GM19455 (cell line): Measurements from ENCODE around the gene SNRPB2.

Source experiments
- ATAC-seq: cut with Tn5 transposase; IDR thresholded peaks from one replicate; pipeline ENCODE4 v1.9.1; 2021; ENCODE audit not compliant: unreplicated experiment

The SNRPB2 gene

DNA sequence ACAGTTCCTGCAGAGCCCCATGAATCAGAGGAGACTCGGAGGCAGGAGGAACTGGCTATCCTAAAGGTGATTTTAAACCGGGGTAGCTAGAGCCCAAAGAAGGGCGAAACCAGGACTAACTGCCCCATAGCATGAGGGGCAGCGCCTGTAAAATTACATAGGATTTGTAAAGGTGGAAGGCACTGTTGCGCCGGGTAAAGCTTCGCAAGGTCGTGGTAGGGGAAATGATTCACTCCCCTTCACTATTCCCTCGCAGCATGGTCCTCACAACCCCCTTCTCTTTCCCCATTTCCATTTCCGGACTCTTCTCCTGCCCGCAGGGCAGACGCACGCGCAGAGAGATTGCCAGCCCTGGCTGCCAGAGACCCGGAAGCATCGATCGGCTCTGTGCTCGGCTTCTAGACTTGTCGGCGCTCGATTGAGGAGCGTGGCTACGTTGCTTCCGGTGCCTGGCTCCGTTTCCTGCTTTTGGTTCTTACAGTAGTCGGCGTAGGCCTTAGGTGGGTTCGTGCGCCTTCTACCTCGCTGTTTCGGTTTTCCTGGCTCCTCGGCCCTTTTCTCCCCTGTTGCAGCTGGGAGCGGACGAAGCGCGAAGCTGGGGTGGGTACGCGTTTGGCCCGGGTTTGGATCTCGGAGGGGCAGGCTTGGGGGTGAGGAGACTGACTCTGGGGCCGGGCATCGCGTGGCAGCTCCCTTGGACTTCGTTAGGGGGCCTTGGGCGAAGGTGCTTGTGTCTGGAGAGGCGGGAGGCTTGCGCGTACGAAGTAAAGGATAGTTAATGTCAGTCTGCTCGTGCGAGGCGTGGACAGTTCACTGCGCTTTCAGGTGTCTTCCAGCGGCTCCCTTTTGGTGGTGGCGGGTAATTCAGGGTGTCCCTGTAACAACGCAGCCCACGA is at the start of gene SNRPB2:
Gene SNRPB2 (plus strand): TSS at position 462 of the 896 bp plus-strand sequence. CDS start 1,677 bp downstream, outside the sequence.
- peak; percentile 99 for ATAC-seq

DNA sequence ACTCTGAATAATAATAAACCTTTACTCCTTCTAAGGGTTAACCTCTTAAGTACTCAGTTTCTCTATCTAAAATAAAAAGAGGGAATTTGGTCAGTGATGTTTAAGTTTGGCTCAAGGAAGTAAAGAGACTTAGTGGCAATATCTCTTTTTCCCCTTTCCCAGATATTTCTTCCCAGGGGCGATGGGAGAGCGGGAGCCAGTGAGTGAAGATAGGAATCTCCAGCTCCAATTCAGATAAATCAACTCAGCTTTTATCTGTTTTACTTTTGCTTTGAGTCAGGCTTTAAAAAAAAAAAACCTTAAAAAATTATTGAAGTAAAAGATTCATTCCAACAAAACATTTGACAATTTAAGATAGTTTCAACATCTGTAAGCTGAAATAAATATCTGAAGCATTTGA is 45.4 kb upstream of the SNRPB2 start:
- ATAC-seq = no peak

DNA sequence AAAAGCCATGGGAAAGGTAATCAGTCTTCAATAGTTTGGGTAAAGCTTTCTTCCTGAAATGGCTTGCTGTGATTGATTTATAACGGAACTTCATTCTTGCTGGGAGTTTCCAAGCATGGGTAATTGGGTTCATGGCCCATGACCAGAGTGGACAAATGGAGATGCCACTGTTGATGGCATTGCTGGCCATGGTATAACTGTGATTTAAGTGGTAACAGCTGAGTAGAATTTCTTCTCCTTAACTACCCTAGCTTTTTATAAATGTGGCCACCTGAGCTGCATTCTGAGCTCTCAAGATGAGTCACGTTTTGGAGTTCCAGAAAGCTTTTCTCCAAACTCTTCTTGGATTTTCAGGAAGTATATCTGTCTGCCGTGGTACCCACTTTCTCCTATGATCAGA is 39.9 kb upstream of the SNRPB2 start:
- no peak for ATAC-seq

DNA sequence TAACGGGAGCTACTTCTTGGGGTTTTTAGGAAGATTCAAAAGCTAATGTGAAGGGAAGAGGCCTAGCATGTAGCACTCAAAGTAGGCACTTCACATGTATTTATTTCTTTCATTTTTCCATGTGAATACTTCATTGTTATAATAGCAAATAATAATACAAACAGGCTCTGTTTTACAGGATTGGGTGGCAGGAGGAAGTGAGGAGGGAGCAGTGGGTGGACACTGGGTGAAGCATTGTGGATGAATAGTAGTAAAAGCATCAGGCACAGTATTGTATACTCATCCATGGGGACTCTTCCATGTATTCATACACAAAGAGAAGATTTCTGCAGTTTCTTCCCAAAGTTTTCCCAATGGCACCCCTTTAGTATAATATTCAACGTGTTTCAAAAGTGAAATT is 38.4 kb upstream of the SNRPB2 start:
- ATAC-seq = no peak

DNA sequence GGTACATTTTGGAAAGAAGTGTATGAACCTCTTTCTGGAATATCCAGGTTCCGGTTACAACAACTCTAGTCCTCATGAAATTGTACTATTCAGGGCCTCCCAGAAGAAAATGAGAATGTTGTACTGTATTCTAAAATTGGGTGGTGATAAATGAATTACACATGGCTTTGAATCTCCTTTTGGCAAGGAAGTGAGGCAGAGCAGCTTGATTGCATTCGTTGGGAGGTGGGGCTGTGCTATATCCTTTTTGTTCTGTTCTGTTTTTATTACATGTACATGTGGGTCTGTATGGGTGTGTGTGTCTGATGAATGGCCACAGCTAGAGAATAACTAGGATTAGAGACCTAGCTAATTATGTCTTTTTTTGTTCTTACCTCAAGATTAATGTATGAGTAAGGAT is 37.8 kb upstream of the SNRPB2 start:
- ATAC-seq = no peak

DNA sequence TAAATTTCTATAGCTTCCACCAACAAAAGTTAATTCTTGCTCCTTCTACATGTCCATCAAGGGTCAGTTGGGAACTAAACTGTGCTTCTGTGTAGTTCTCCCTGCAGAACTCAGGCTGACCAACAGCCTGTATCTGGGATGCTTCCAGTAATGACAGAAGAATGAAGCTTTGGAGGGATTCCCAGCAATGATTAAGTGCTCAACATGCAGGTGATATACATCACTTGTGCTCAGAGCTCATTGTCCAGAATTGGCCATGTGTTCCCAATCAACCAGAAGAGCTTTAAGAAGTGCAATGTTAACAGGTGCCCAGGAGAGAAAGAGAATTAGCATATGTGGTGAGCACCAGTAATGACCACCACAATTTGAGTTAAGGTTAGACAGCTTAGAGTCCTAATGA is 37.4 kb upstream of the SNRPB2 start:
- ATAC-seq = no peak

DNA sequence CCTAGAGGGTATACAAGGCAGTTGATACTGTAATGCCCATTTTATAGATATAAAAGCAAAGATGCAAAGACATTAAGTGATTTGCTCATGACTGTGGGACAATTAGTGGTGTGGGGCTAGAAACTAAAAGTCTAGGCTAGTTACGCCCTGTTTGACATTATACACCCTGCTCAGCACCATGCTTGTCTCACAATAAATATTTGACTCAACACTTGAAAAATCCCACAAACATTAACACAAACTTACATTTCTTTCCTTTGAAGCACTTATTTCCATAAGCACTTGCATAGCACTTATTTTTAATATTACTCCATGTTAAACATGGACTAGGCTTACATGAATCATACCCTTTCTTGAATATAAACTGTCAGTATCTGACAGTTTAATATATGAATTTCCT is 36.5 kb upstream of the SNRPB2 start:
- ATAC-seq = no peak

DNA sequence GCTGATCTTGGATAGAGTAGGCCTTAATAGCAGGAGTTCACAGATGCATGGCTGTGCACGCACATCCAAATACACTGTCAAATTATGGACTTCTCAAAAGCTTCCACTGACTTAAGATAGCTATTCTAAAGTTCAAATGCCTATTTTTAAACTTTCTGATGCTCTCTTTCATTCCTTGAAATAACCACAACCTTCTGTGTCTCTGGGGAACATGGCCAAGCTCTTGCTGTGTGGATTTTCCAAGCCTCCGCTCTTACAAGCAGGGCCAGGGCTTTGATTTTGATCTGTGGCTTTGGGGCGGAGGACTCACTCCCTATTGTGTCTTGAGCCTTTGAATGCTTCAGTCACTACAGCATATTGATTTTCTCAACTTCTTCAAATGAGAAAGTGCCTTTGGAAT is 35.7 kb upstream of the SNRPB2 start:
- no peak for ATAC-seq

DNA sequence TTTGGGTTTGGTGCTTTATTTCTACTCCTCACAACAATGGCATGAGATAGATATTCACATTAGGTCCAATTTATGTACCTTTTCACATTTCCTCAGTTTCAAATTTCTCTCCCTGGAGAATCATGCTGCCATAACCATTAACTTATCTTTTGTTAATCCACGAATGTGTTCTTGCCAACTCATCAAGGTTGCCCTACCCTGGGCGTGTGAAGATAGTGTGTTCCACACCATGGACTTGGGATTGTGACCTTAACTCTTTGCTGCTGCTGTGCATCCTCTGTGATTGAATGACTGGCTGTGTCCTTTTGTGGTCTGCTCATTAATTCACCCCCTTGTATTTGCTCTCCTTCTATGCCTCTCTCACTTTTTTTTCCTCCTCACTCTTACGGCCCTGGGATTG is 34.2 kb upstream of the SNRPB2 start:
- ATAC-seq = no peak

DNA sequence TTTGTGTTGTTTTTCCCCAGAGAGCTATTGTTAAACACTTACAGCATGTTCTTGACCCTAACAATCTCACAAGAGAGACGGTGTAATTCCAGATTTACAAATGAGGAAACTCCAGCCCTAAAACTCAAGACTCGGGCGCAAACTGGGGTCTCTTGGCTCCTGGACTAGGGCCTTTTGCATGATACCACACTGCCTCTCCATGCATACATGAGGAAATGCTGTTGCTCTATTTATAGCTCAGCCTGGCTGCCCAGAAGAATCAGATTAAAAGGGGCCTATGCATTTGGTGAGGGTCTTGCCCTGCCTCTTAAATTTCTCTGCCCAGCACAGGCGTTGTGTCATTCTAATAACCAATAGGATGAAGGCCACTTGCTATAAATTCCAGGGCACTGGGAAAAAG is 30.5 kb upstream of the SNRPB2 start:
- ATAC-seq = no peak

DNA sequence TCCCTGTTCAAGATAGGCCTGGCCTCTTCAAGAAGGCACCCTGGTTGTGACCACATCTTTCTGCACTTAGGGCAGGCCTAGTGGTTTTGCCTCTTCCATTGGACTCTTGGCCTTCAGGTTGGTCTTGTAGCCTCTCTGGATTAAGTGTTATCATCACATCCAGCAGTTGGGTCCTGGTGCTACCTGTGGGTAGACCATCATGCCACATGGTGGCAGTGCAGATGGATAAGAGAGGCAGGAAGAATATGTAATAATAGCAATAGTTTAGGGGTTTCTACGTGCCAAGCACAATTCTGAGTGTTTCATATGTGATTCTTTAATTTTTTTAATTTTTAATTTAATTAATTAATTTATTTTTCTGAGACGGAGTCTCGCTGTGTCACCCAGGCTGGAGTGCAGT is 28.5 kb upstream of the SNRPB2 start:
- ATAC-seq = no peak

DNA sequence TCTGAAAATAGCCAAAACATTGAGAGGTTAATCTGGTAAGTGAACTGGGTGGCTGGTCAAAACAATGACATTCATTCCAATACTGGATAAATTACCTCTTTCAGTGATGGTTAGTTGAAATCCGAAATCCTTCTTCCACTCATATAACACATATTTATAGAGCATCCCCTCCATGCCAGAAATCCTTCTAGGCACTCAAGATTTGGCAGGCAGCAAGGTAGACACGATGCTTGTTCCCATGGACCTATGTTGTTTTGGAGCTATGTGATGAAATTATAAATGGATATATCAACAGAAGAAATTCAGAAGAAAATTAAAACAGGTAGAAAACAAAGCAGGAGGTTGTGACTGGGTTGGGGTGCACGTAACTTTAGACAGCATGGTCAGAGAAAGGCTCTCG is 26.3 kb upstream of the SNRPB2 start:
- no peak for ATAC-seq

DNA sequence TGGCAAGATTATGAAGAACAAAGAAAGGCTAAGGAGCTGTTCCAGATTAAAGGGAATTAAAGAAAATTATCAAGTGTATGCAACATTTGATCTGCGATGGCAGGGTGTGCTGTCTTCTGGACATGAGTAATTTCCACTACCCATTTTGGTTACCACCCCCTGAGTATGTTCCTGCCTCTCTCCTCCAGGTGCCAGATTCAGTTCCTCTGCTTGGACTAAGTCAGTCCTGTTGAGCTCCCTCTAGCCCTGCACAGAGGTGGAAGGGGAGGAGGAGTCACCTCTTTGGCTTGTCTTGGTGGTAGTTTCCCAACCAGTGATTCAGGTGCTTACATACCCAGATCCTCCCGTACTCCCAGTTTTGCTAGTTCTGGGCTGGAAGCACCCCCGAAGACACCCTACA is 22.2 kb upstream of the SNRPB2 start:
- ATAC-seq = no peak

DNA sequence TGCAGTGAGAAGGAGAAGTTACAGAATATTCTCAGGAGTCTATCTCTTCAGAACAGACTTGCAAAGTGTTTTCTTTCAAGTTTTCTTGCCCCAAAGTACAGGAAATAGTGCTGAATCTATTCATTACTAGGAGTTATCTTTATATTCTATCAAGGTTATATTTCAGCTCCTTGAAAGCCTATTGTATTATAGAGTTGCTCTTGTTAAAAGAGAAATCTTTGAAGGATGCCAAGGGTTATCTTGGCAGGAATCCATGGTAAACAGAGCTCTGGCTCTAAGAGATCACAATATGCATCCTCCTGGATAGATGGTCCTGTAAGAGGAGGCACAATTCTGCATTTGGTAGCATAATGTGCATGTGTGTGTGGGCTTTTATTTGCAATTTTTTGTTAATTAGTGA is 21.2 kb upstream of the SNRPB2 start:
- no peak for ATAC-seq

DNA sequence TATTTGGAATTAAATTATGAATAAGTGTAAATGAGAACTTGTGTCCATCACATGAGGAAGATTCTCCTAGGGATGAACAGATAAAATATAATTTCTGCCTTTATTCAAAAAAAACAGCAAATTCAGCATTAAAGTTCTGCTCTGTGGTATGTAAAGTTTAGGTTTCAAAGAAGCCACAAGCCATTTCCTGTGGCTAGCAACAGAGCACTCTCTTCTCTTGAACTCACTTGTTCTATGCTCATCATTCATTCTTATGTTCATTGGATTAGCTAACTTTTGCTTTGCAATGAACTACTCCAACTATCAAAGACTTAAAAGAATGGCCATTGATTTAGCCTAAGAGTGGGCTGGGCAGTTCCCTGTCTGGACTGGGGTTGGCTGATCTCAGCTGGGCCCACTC is 20.8 kb upstream of the SNRPB2 start:
- peak; percentile 81 for ATAC-seq

DNA sequence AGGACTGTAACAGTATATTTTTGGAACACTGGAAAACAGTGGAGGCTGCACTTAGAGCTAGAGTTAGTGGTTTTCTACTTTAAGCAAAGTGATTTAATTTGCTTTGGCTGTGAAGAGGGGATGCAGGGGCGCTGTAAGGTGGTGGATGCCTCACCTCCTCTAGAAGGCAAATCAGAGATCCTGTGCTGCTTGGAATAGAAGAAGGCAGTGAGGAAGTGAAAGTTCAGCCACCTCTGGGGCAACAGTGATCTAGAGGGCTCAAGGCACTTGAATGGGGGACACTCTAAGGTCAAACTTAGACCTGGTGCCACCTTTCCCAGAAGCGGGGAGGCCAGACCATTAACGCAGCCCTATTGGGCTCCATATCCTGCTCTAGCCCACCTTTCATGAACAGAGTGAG is 19.0 kb upstream of the SNRPB2 start:
- ATAC-seq = no peak

DNA sequence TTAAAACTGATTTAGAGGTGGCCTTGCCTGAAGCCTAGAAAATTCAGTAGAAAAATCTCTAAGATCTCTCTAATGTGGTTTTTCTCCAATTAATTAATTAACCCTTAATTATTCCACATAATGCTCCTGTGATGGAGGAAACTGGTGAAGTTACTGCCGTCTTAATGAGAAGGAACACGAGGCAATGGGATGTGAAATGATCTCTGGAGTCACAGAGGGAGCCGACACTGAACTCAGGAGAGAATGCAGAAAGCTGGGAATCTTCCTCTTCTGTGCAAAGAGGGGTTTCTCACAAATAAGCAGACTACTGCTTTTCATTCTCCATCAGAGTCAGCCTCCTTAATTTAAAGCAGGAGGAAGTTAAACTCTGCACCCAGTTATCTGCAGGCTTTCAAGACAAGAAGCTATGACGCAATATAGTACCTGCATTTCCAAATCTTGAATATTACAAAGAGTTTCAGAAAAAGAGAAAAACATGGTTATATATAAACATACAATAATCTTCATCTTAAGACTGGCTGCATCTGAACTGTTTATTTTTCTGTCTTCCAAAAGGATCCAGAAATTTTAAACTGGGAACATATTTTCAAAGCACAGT is 18.1 kb upstream of the SNRPB2 start:
- ATAC-seq = no peak

DNA sequence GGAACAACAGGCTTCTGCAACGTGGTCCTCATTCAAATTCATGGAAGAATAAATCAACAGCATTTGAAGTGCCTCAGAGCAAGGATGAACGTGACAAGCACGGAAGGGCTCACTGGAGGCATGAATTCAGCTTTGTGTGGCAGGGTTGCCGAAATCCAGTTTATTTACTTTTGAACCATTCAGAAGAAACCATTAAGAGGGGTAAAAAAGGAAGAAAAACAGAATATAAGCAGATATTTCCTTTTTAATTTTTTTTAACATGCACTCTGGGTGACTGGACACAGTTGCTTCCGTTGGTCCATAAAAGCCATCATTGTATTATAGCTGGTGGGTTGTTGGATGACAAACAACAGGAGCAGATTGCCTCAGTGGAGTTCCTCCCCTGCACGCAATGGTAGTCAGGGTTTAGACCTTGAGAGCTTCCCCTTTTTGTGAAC is 17.3 kb upstream of the SNRPB2 start:
- ATAC-seq = no peak

DNA sequence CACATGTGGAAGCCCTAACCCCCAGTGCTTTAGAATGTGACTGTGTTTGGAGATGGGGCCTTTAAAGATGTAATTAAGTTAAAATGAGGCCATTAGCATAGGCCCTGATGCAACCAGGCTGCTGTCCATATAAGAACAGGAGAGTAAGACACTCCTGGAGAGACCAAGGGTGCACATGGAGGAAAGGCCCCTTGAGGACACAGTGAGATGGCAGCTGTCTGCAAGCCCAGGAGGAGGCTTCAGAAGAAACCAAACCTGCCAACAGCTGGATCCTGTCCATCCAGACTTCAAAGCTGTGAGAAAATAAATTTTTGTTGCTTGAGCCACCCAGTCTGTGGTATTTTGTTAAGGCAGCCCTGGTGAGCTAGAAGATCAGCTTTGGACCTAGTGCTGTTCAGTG is 16.8 kb upstream of the SNRPB2 start:
- no peak for ATAC-seq

DNA sequence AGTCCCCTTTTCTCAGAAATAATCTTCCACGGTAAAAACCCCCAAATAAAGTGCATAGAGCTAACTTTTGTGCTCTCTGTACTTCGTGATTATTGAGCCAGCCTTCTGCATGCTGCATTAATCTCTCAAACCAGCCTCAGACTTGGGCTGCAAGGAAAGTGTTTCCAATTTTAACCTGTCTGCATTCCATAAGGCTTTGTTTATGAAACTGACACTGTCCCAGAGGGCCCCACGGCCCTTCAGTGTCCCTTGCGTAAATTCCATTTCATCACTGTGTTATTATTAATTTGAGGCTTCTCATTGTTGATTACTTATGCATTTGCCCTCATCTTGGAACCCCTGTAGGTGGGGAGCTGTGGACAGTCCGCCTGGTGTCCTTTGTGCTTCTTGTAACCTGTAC is 15.6 kb upstream of the SNRPB2 start:
- ATAC-seq = no peak

DNA sequence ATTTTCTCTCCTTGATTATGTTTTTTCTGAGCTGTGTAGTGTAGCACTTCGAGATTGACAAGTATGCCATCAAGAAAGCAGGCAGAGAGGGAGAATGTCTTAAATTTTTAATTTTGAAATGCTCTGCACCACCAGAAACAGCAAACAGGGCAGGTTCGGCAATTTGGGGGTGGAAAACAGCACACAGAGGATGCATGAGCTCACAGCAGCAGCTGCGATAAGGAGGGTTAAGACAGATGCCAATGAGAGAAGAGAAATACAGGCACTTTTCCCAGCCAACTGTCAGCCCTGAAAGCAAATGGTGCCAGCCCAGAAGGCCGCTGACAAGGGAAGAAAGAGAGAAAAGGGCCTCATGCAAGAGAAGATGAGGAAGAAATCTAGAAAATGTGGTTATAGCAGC is 15.1 kb upstream of the SNRPB2 start:
- ATAC-seq = no peak

DNA sequence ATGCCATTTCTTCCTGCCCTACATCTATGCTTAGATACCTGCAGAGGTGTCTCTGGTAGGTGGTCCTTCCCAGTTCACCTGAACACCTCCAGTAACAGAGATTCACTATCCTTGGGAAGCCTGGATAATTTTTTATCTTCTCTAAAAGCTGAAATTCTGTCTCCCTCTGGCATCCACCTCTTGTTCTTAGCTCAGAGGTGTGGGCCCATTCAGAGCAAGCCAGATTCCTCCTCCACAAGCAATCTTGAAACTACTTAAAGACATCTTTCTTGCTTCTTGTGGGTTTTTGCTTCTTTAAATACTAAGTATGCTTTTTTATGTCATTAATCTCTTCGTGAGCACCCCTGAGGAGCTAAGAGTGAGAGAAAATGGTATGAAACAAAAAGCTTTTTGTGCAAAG is 10.4 kb upstream of the SNRPB2 start:
- ATAC-seq = no peak

DNA sequence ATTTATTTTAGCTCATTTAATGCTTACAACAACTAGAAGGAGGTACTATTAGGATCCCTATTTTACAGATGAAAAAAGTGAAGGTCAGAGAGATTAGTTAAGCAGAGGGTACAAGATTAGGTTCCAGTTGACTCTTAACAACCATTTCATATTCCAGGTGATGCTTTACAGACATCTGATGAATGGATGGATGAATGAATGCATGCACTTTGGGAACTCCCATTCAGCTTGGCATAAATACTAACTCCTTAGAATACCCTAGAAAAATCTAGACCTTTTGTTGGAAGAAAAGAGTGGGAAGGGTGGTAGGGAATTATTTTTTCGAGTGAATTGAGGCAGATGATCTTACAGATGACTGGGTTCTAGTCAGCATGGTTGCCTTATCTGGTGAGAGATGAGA is 746 bp upstream of the SNRPB2 start:
- no peak for ATAC-seq
